ENCODE measurements around the gene C6orf163. TPM values are rescaled to one million over a fixed set of nuclear protein-coding genes. Genes with fewer than 3 reads are reported as not detected.

Gene C6orf163
- total and polyA plus RNA-seq, 10 of the 15 experiments (the other 5 are each of a cell fraction or from before 2014, with no cell fraction given) = 0.56 to 3.7 (median 1.2) TPM

DNA sequence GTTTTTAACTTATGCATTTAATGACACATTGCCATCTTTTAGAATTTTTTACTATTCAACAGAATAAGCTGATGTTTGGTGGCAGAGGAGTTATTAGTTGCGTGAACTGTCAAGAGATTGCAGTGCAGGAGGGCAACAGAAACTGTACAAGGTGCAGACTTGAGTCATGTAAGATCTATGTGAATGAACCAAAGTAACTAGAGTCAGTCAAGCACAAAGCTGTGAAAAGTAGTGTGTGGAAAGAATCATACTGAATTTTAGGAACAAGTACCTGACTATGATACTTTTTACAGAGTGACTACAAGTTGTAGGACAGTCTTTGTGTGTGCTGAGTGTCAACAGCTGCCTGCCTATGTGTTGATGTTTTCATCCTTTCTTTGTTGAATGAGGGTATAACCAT, 2.7 kb upstream of the C6orf163 start:
- no TSS peak for BruUV-seq (replicated peaks)
- no peaks in the 10 kb centered on the region; a peak in 1 of 4 replicates for H3K36me3 ChIP-seq (ENCODE audit: control insufficient read depth in 2 of 2, insufficient read depth in 2 of 2, low read length in 1 of 2)
- H2AFZ ChIP-seq (ENCODE audit: control insufficient read depth, low read depth, low read length) = no peak overlapping the region
- H3K9ac ChIP-seq (ENCODE audit: control insufficient read depth, insufficient read depth, low read length) = no peak overlapping the region
- ChIA-PET POLR2A (interaction anchor here (1.2 kb wide), 1 partner anchor 17 kb away, joined by 3 read pairs; no protein-coding TSS in a partner anchor), RAD21 (ENCODE audit: unreplicated experiment) (no interaction called here), CTCF (interaction anchor here (1.2 to 2.2 kb wide), 3 partner anchors 20 to 263 kb away, joined by 3 to 7 read pairs (median 6); partner anchors contain the start of gene SMIM8), SMC1A (ENCODE audit: uncharacterized antibody, unreplicated experiment) (interaction anchor here (0.7 to 1.0 kb wide), 3 partner anchors 12 to 51 kb away, joined by 3 to 4 read pairs (median 3); no protein-coding TSS in a partner anchor)
- intact Hi-C loops (cut with micrococcal nuclease; ENCODE audit: unreplicated experiment) = no loop called here
- peak; percentile 31 for DNase-seq (ENCODE audit: low read depth, low spot score)
- H3K27ac ChIP-seq (ENCODE audit: control insufficient read depth, insufficient read depth) = no peak overlapping the region
- no peaks in the 10 kb centered on the region for H3K9me3 ChIP-seq (replicated peaks; ENCODE audit: control insufficient read depth, insufficient read depth, low read length)
- no peak overlapping the region for H3K4me2 ChIP-seq (ENCODE audit: control insufficient read depth, insufficient read depth)
- H3K27me3 ChIP-seq (replicated peaks in 1 of 2; ENCODE audit: control insufficient read depth in 2 of 2, insufficient read depth in 2 of 2, low read length in 1 of 2) = no peaks in the 10 kb centered on the region
- H3K4me1 ChIP-seq (ENCODE audit: control insufficient read depth, insufficient read depth, low read length) = no peaks in the 10 kb centered on the region
- ATAC-seq = peak; percentile 98
- no peak overlapping the region for H3K4me3 ChIP-seq
- H3K79me2 ChIP-seq (ENCODE audit: control insufficient read depth, insufficient read depth, low read length) = no peaks in the 10 kb centered on the region
- H4K20me1 ChIP-seq (ENCODE audit: control insufficient read depth, insufficient read depth) = no peaks in the 10 kb centered on the region
- TF ChIP-seq FOXK2 (IDR thresholded peaks at IDR 0.05) (no peak), PAX5 (IDR thresholded peaks at IDR 0.05; ENCODE audit: borderline replicate concordance, low read depth, low read length) (0 out of 2 replicates have a peak, but pooled peaks have one; percentile 40), SREBF1 (IDR thresholded peaks at IDR 0.05; ENCODE audit: low read length) (no peak), RCOR1 (conservative IDR thresholded peaks at IDR 0.05; ENCODE audit: low read depth, low read length) (no peak)
- TF ChIP-seq, protein P1, sequence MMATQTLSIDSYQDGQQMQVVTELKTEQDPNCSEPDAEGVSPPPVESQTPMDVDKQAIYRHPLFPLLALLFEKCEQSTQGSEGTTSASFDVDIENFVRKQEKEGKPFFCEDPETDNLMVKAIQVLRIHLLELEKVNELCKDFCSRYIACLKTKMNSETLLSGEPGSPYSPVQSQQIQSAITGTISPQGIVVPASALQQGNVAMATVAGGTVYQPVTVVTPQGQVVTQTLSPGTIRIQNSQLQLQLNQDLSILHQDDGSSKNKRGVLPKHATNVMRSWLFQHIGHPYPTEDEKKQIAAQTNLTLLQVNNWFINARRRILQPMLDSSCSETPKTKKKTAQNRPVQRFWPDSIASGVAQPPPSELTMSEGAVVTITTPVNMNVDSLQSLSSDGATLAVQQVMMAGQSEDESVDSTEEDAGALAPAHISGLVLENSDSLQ (IDR thresholded peaks at IDR 0.05) = 0 out of 2 replicates have a peak, but pooled peaks have one; percentile 8
- peak; percentile 65 for FAIRE-seq
- in situ Hi-C loops (cut with MboI) = no loop called here
- 100% methylated on average over 1 of the region's 1 CpG for whole genome bisulfite sequencing (ENCODE audit: insufficient coverage, insufficient replicate concordance, low lambda C conversion rate, missing lambda C conversion rate)

DNA sequence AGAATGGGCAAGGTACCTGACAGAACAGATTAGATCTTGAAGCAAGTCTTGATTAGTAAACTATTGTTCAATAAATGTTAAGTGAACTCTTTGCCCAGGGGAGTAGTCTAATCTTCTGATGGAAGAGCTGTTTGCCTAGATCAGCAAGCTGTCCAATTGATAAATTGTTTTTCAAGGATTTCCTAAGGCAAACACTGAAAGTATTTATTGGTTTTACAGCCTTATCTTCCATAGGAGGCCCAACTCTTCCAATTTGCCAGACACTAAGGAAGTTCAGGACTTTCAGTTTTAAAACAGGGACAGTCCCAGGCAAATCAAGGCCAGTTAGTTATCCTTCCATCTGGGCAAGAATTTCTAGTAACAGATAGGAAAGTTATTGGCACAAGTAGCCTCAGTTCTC, 1.8 kb upstream of the C6orf163 start:
- no peak for TF ChIP-seq SMARCA5 (IDR thresholded peaks at IDR 0.05)
- no peak for TF ChIP-seq STAT1 (conservative IDR thresholded peaks at IDR 0.05)
- H3K4me2 ChIP-seq (ENCODE audit: control insufficient read depth, insufficient read depth) = no peak overlapping the region
- intact Hi-C loops (cut with micrococcal nuclease; ENCODE audit: unreplicated experiment) = no loop called here
- no peak overlapping the region for H3K27ac ChIP-seq (ENCODE audit: control insufficient read depth, insufficient read depth)
- ChIA-PET CTCF (interaction anchor here (1.5 to 2.2 kb wide), 2 partner anchors 21 to 263 kb away, joined by 6 to 7 read pairs; partner anchors contain the start of gene SMIM8), POLR2A (no interaction called here), RAD21 (ENCODE audit: unreplicated experiment) (no interaction called here), SMC1A (ENCODE audit: uncharacterized antibody, unreplicated experiment) (no interaction called here)
- no peaks in the 10 kb centered on the region for H3K9me3 ChIP-seq (replicated peaks; ENCODE audit: control insufficient read depth, insufficient read depth, low read length)
- no TSS peak for BruUV-seq (replicated peaks)
- no peaks in the 10 kb centered on the region for H3K4me1 ChIP-seq (ENCODE audit: control insufficient read depth, insufficient read depth, low read length)
- FAIRE-seq (no peak), DNase-seq (ENCODE audit: low read depth, low spot score) (no peak), ATAC-seq (no peak)
- in situ Hi-C loops (cut with MboI) = no loop called here
- H3K9ac ChIP-seq (ENCODE audit: control insufficient read depth, insufficient read depth, low read length) = no peak overlapping the region
- H3K79me2 ChIP-seq (ENCODE audit: control insufficient read depth, insufficient read depth, low read length) = no peaks in the 10 kb centered on the region
- no peaks in the 10 kb centered on the region for H3K27me3 ChIP-seq (replicated peaks in 1 of 2; ENCODE audit: control insufficient read depth in 2 of 2, insufficient read depth in 2 of 2, low read length in 1 of 2)
- H3K4me3 ChIP-seq = no peak overlapping the region
- no peaks in the 10 kb centered on the region for H4K20me1 ChIP-seq (ENCODE audit: control insufficient read depth, insufficient read depth)
- H3K36me3 ChIP-seq (ENCODE audit: control insufficient read depth in 2 of 2, insufficient read depth in 2 of 2, low read length in 1 of 2) = no peaks in the 10 kb centered on the region; a peak in 1 of 4 replicates
- no peak overlapping the region for H2AFZ ChIP-seq (ENCODE audit: control insufficient read depth, low read depth, low read length)
